Measurements from ENCODE around the gene ARL4A. TPM values are rescaled to one million over a fixed set of nuclear protein-coding genes. Genes with fewer than 3 reads are reported as not detected.

Gene ARL4A
- total and polyA plus RNA-seq, 2 of the 13 experiments (the other 11 are each of a cell fraction or from before 2014, with no cell fraction given): 10.8 to 25.6 TPM

- peak; percentile 80 for TF ChIP-seq RCOR2 (CRISPR knock-in tag; IDR thresholded peaks at IDR 0.05)
- no peak for TF ChIP-seq ZNF7 (CRISPR knock-in tag; IDR thresholded peaks at IDR 0.05)
- no peak for TF ChIP-seq ZNF781 (CRISPR knock-in tag; IDR thresholded peaks at IDR 0.05; ENCODE audit: borderline replicate concordance, not compliant biosample characterization)
- peak; percentile 74 for TF ChIP-seq JUN (CRISPR knock-in tag; IDR thresholded peaks at IDR 0.05)
- TF ChIP-seq SP140L (CRISPR knock-in tag; IDR thresholded peaks at IDR 0.05; ENCODE audit: borderline replicate concordance): no peak
- peak; percentile 26; the same call in 1 of the 2 replicates for TF ChIP-seq ERF (CRISPR knock-in tag; IDR thresholded peaks at IDR 0.05)
- TF ChIP-seq DNMT3B (CRISPR knock-in tag; conservative IDR thresholded peaks at IDR 0.05): 0 out of 2 replicates have a peak, but pooled peaks have one; percentile 45
- TF ChIP-seq SRF (IDR thresholded peaks at IDR 0.05; ENCODE audit: low read depth, low read length): no peak
- no peak for TF ChIP-seq ZNF337 (CRISPR knock-in tag; IDR thresholded peaks at IDR 0.05; ENCODE audit: borderline replicate concordance, low read depth)
- TF ChIP-seq MYNN (CRISPR knock-in tag; IDR thresholded peaks at IDR 0.05; ENCODE audit: low read depth): no peak
- no peak for TF ChIP-seq ARHGAP35 (CRISPR knock-in tag; IDR thresholded peaks at IDR 0.05; ENCODE audit: borderline replicate concordance)
- no peak for TF ChIP-seq ZNF792 (CRISPR knock-in tag; IDR thresholded peaks at IDR 0.05)
- TF ChIP-seq NFYC (CRISPR knock-in tag; IDR thresholded peaks at IDR 0.05): no peak
- TF ChIP-seq MXI1 (IDR thresholded peaks at IDR 0.05; ENCODE audit: borderline replicate concordance, low read depth, low read length): peak; percentile 27; the same call in 1 of the 3 replicates
- TF ChIP-seq AHDC1 (CRISPR knock-in tag; IDR thresholded peaks at IDR 0.05; ENCODE audit: borderline replicate concordance): peak; percentile 53; the same call in 1 of the 2 replicates
- TF ChIP-seq ZNF101 (CRISPR knock-in tag; IDR thresholded peaks at IDR 0.05; ENCODE audit: borderline replicate concordance, low read depth): no peak
- no peak for TF ChIP-seq TP53 (CRISPR knock-in tag; conservative IDR thresholded peaks at IDR 0.05)
- TF ChIP-seq ZBTB7A (CRISPR knock-in tag; IDR thresholded peaks at IDR 0.05): no peak
- peak; percentile 62; the same call in 1 of the 2 replicates for TF ChIP-seq FOXK1 (CRISPR knock-in tag; IDR thresholded peaks at IDR 0.05; ENCODE audit: borderline replicate concordance, low read depth)
- TF ChIP-seq ZNF740 (CRISPR knock-in tag; IDR thresholded peaks at IDR 0.05): no peak
- TF ChIP-seq CBX5 (CRISPR knock-in tag; IDR thresholded peaks at IDR 0.05; ENCODE audit: borderline replicate concordance): no peak
- TF ChIP-seq TEAD3 (CRISPR knock-in tag; optimal IDR thresholded peaks at IDR 0.05; ENCODE audit: borderline replicate concordance): peak; percentile 67
- TF ChIP-seq SOX6 (IDR thresholded peaks at IDR 0.05): no peak
- TF ChIP-seq SOX6 (CRISPR knock-in tag; IDR thresholded peaks at IDR 0.05): peak; percentile 80
- TF ChIP-seq KLF12 (CRISPR knock-in tag; IDR thresholded peaks at IDR 0.05; ENCODE audit: borderline replicate concordance): no peak
- no peak for TF ChIP-seq PHF20 (CRISPR knock-in tag; IDR thresholded peaks at IDR 0.05)
Observed at GRCh38 chr7:12647364-12648219, 39.8 kb upstream of the ARL4A start (continued).

All from HepG2 (cell line).